ENCODE results near the gene GTF2IRD2. TPM values are rescaled to one million over a fixed set of nuclear protein-coding genes. Genes with fewer than 3 reads are reported as not detected.
A peak's percentile ranks its signal among the peaks of the same experiment; 100 is the strongest.
"Not testable (repeated sequence)": the region's sequence is repeated elsewhere in the genome, so short reads cannot be mapped to it uniquely, and the experiment has no call there.

The GTF2IRD2 gene
- total RNA-seq: 3.8 and 4.8 TPM in 2 replicates

GRCh38 chr7:74850833-74851721 lies at the start of gene GTF2IRD2:
GTF2IRD2 (minus strand) TSS chr7:74851605; CDS start chr7:74836378, 15,227 bp downstream.
- DNase-seq: peak; percentile 10

DNA sequence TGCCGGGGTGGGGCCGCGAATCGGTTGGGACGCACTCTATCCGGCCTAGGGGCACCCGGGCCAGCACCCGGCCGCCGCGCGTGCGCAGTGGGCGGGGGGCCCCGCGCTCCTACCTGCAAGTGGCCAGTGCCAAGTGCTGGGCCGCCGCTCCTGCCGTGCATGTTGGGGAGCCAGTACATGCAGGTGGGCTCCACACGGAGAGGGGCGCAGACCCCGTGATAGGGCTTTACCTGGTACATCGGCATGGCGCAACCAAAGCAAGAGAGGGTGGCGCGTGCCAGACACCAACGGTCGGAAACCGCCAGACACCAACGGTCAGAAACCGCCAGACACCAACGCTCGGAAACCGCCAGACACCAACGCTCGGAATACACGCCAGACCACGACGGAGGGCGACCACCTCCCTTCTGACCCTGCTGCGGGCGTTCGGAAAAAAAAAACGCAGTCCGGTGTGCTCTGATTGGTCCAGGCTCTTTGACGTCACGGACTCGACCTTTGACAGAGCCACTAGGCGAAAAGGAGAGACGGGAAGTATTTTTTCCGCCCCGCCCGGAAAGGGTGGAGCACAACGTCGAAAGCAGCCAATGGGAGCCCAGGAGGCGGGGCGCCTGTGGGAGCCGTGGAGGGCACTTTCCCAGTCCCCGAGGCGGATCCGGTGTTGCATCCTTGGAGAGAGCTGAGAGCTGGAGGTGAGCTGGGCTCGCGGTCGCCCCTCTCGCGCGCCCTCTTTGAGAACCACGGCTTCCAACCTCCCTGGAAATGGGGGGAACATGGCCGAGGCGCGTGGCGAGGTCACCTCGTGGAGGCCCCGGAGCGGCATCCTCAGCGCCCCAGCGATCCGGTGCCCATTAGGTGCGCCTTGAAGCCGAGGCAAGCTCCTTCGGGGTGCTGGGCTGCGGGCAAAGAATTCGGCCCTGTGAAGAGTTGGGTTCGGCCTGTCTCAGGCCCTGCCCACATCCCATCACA lies 39.0 kb upstream of the GTF2IRD2 start:
- peak; percentile 74 for DNase-seq

DNA sequence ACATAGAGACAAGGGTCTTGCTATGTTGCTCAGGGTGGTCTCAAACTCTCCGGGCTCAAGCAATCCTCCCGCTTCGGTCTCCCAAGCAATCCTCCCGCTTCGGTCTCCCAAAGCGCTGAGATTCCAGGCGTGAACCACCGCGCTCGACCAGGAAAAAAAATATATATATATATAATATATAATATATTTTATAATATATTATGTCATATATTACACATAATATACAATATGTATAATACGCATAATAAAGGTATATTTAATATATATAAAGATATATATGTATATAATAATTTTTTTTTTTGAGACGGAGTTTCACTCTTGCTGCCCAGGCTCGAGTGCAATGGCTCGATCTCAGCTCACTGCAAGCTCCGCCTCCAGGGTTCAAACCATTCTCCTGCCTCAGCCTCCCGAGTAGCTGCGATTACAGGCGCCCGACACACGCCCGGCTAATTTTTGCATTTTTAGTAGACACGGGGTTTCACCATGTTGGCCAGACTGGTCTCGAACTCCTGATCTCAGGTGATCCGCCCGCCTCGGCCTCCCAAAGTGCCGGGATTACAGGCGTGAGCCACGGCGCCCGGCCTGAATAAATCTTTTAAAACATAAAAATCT lies 38.2 kb upstream of the GTF2IRD2 start:
- DNase-seq: not testable (repeated sequence)

- DNase-seq: not testable (repeated sequence)
Measured at GRCh38 chr7:74885295-74885694, 33.9 kb upstream of the GTF2IRD2 start.

DNA sequence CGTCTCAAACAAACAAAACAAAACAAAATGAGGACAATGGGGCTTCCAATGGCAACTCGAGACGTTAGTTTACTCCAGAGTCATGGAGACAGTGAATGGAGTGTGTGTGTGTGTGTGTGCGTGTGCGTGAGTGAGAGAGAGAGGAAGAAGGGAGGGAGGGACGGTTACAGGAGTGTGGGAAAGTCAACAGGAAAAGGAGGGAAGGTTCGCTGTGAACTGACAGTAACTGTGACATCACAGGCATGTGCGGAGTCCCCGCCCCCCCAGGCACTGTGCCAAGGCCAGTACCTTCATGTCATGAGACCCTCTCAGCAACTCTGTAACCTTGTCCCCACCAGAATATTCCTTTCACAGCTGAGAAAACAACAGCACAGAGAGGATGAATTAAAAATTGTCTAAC lies 30.7 kb upstream of the GTF2IRD2 start:
- not testable (repeated sequence) for DNase-seq

- DNase-seq: peak; percentile 32
Measured at GRCh38 chr7:74874748-74875512, 23.5 kb upstream of the GTF2IRD2 start.

GRCh38 chr7:74874104-74874747 lies 22.8 kb upstream of the GTF2IRD2 start:
- DNase-seq: not testable (repeated sequence)

DNA sequence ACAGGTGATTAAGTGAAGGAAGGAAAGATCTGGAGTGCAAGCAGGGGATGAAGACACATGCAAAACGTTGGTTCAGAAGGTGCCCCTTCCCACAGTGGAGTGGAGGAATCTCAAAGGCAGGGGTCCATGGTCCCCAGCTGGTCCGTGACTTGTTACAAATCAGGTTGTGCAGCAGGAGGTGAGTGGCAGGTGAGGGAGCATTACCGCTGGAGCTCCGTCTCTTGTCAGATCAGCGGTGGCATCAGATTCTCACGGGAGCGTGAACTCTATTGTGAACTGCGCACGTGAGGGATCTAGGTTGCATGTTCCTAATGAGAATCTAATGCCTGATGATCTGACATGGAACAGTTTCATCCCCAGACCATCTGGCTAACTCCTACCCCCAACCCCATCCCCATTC lies 21.1 kb upstream of the GTF2IRD2 start:
- not testable (repeated sequence) for DNase-seq

GRCh38 chr7:74865777-74866176 lies 14.4 kb upstream of the GTF2IRD2 start:
- not testable (repeated sequence) for DNase-seq

- not testable (repeated sequence) for DNase-seq
Measured at GRCh38 chr7:74849853-74850252, 1.6 kb downstream of the GTF2IRD2 start.

DNA sequence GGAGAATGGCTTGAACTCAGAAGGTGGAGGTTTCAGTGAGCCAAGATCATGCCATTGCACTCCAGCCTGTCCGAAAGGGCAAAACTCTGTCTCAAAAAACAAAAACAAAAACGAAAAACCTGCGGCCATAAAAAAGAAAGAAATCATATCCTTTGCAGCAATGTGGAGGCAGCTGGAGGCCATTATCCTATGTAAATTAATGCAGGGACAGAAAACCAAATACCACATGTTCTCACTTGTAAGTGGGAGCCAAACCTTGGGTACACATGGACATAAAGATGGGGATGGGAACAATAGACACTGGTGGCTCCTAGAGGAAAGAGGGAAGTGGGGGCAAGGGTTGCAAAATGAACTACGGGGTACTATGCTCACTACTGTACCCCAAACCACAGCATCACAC lies 21.0 kb downstream of the GTF2IRD2 start:
- DNase-seq: not testable (repeated sequence)

- DNase-seq: not testable (repeated sequence)
Measured at GRCh38 chr7:74829959-74830358, 21.4 kb downstream of the GTF2IRD2 start.

DNA sequence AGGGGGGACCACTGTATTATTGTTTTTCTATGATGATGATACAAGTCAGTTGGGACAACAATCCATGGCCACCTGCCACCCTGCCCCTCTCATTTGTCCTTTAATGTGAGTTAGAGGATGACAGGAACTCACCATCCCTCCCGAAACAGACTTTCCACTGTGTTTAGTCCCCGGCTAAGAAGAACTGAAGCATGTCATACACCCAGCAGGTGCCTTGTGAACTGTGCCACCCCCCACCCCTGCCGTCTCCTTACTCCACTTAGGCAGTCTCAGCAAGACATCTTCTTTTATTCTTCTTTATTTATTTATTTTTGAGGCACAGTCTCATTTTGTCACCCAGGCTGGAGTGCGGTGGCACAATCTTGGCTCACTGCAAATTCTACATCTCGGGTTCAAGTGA lies 30.1 kb downstream of the GTF2IRD2 start:
- not testable (repeated sequence) for DNase-seq

- not testable (repeated sequence) for DNase-seq
Measured at GRCh38 chr7:74820146-74820805, 31.1 kb downstream of the GTF2IRD2 start.

DNA sequence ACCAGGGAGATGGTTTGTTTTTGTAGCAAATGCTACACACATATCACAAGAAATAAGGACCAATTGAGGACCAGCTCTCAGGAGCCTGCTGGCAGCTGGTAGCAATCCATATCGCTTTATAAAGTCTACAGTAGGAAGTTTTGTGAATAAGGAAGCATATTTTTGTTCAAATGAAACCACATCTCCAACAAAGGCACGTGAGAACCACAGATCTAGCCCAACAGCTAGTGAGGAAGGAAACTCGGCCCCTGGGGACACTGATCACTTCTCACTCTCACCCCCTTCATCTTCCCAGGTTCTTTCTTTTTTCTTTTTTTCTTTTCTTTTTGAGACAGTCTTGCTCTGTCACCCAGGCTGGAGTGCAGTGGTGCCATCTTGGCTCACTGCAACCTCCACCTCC lies 35.5 kb downstream of the GTF2IRD2 start:
- DNase-seq: not testable (repeated sequence)

- DNase-seq: not testable (repeated sequence)
Measured at GRCh38 chr7:74798644-74799043, 52.8 kb downstream of the GTF2IRD2 start.

- not testable (repeated sequence) for DNase-seq
Measured at GRCh38 chr7:74797848-74798622, 53.4 kb downstream of the GTF2IRD2 start.

- DNase-seq: not testable (repeated sequence)
Measured at GRCh38 chr7:74789200-74789736, 62.1 kb downstream of the GTF2IRD2 start.

GRCh38 chr7:74788369-74789150 lies 62.8 kb downstream of the GTF2IRD2 start:
- peak; percentile 86 for DNase-seq
